ENCODE data around the gene CCDC122.

CCDC122 gene

DNA sequence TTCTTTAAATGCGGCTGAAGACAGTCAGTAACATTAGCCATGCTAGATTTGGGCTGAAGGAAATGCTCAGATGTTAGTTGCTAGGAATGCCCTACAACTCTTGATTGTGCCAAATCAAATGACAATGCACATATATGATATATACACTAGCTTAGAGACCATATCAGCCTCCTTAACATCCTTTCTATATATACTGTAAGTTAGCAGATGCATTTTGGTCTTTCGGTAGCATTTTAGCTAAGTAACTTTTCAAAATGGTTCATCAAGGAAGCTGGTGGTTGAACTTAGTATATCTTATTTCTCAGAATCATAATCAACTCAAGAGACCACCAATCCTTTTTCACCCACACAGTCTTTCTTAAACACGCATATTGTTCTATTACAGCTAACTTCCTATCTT is 78.7 kb downstream of the CCDC122 start:
- no peak for DNase-seq (ENCODE audit: low read depth)
- H3K4me1 ChIP-seq (ENCODE audit: control insufficient read depth, insufficient read depth, low read length), result peaks cover 9% of the 10 kb centered on the region

DNA sequence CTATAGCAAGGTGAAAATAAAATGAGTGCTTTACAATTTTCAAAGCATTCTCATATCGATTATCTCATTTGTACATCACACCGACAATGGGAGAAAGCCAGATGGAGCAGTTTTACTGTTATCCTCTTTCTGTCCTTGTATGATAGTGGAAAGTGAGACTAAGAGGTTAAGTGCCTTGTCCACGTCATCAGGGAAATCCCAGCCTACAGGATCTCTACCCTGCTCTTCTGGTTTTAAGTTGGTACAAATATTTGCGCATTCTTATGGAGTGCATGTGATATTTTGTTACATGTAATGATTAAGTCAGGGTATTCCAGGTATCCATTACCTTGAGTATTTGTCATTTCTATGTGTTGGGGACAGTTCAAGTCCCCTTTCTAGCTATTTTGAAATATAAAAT is 80.3 kb downstream of the CCDC122 start:
- no peak for DNase-seq (ENCODE audit: low read depth)
- Histone ChIP-seq H3K4me1 (ENCODE audit: control insufficient read depth, insufficient read depth, low read length) (peaks cover 2% of the 10 kb centered on the region), H3K9ac (ENCODE audit: low read length) (no peak overlapping the region), H3K9me3 (ENCODE audit: control insufficient read depth, low read length) (no peaks in the 10 kb centered on the region), H3K4me3 (ENCODE audit: low read length) (no peak overlapping the region), H3K36me3 (ENCODE audit: control insufficient read depth, insufficient read depth, low read length, severe bottlenecking) (no peaks in the 10 kb centered on the region), H3K27me3 (replicated peaks; ENCODE audit: control insufficient read depth, insufficient read depth, low read length) (no peaks in the 10 kb centered on the region)

More for the DNA sequence above, 78.7 kb downstream of the CCDC122 start:
- no peaks in the 10 kb centered on the region for H3K9me3 ChIP-seq (ENCODE audit: control insufficient read depth, low read length)
- H3K27me3 ChIP-seq (replicated peaks; ENCODE audit: control insufficient read depth, insufficient read depth, low read length), result no peaks in the 10 kb centered on the region
- no peak overlapping the region for H3K9ac ChIP-seq (ENCODE audit: low read length)
- H3K4me3 ChIP-seq (ENCODE audit: low read length), result no peak overlapping the region
- no peaks in the 10 kb centered on the region for H3K36me3 ChIP-seq (ENCODE audit: control insufficient read depth, insufficient read depth, low read length, severe bottlenecking)

DNA sequence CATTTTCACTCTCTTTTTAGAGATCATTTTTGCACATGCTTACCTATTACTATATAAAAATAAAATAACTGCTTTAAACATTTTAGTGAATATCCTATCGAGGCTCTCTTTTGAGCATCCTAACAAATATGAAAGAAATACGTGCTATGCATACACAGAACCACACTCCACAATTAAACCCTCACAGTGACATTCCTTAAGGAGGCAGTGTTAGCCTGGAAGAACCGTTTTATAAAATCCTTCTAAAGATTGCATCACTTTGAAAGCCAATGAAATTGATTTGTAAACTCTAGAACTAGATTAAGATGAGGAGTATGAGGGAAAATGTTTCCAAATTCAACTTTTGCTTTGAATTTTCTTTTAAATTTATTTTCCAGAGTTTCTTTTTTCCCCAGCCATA is 81.7 kb downstream of the CCDC122 start:
- DNase-seq (ENCODE audit: low read depth), result peak; percentile 43
- H3K9me3 ChIP-seq (ENCODE audit: control insufficient read depth, low read length), result no peaks in the 10 kb centered on the region

DNA sequence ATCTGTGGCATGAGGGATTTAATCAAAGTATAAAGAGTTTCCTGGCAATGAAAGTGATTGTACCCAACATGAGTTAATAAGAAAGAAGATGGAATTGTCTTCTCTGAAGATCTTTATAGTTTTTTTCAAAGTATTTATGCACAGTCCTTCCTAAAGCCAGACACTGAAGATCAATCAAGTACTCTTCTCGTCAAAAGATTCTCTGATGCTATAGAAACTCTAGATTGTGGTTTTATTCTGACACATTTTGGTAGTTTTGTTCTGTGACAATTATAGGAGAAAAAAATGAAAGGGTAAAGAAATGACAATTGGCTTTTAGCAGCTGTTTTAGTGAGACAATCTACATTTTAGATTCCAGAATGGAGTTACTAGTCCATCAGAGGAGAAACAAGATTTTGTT is 82.4 kb downstream of the CCDC122 start:
- H3K9me3 ChIP-seq (ENCODE audit: control insufficient read depth, low read length), result no peaks in the 10 kb centered on the region
- no peak overlapping the region for H3K9ac ChIP-seq (ENCODE audit: low read length)
- no peak for DNase-seq (ENCODE audit: low read depth)
- no peaks in the 10 kb centered on the region for H3K27me3 ChIP-seq (replicated peaks; ENCODE audit: control insufficient read depth, insufficient read depth, low read length)
- H3K36me3 ChIP-seq (ENCODE audit: control insufficient read depth, insufficient read depth, low read length, severe bottlenecking), result no peaks in the 10 kb centered on the region
- no peak overlapping the region for H3K4me3 ChIP-seq (ENCODE audit: low read length)
- H3K4me1 ChIP-seq (ENCODE audit: control insufficient read depth, insufficient read depth, low read length), result peaks cover 5% of the 10 kb centered on the region

More for the DNA sequence above, 81.7 kb downstream of the CCDC122 start:
- Histone ChIP-seq H3K4me3 (ENCODE audit: low read length) (no peak overlapping the region), H3K27me3 (replicated peaks; ENCODE audit: control insufficient read depth, insufficient read depth, low read length) (no peaks in the 10 kb centered on the region), H3K9ac (ENCODE audit: low read length) (no peak overlapping the region), H3K36me3 (ENCODE audit: control insufficient read depth, insufficient read depth, low read length, severe bottlenecking) (no peaks in the 10 kb centered on the region), H3K4me1 (ENCODE audit: control insufficient read depth, insufficient read depth, low read length) (peaks cover 3% of the 10 kb centered on the region)

DNA sequence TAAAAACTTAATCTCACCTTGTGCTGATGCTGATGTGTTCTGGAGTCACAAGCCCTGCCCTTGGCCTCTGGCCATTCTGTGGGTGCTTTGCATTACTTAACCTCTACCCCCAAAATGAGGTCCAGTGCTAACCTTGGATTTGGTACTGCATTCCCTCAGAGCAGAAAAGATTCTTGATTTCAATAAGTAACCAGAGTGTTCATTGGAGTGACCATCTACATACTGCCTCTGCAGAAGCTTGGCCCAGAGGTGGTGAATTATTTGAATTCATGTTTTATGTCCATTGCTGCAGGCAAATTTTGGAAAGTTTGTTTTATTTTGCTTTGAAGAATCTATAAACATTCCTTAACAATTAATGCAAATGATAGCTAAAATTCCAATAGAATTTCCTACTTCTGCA is 85.1 kb downstream of the CCDC122 start:
- Histone ChIP-seq H3K4me1 (ENCODE audit: control insufficient read depth, insufficient read depth, low read length) (peaks cover 5% of the 10 kb centered on the region), H3K9ac (ENCODE audit: low read length) (no peak overlapping the region), H3K4me3 (ENCODE audit: low read length) (no peak overlapping the region), H3K36me3 (ENCODE audit: control insufficient read depth, insufficient read depth, low read length, severe bottlenecking) (no peaks in the 10 kb centered on the region), H3K27me3 (replicated peaks; ENCODE audit: control insufficient read depth, insufficient read depth, low read length) (no peaks in the 10 kb centered on the region), H3K9me3 (ENCODE audit: control insufficient read depth, low read length) (no peaks in the 10 kb centered on the region)
- DNase-seq (ENCODE audit: low read depth), result no peak

DNA sequence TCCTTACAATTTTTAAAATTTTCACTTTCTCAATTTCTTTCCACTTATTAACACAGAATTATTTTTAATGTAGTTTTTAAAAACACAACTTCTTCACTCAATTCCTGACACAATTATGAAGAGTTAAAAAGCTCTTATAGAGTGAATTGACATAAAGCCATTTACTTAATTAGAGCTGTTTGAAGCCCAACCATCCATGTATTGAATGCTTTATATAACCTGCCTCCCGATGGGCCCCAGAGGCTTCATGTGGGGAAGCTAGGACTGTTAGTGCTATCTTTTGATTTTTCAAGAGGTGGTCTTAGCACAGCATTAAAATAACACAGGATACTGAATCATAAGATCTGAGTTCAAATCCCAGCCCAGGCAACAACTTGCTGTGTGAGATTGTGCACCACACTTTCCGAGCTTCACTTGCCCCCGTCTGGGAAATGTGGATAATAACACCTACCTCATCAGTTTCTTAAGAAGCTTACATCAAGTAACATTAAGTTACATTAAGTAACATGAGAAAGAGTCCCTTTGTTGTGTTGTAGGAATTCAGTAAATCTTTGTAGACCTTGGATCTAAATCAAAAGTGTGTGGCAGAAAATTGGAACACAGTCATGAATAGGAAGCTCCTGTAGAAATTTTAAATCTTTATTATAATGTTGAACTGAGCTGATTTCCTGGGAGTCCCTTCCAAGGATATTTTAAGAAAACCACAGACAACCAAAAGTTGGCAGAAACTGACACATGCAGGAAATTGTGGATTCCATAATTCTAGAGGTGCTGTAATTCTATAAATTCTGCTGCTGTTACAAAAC is 87.3 kb downstream of the CCDC122 start:
- Histone ChIP-seq H3K9me3 (ENCODE audit: control insufficient read depth, low read length) (no peaks in the 10 kb centered on the region), H3K27me3 (replicated peaks; ENCODE audit: control insufficient read depth, insufficient read depth, low read length) (no peaks in the 10 kb centered on the region), H3K9ac (ENCODE audit: low read length) (no peak overlapping the region), H3K36me3 (ENCODE audit: control insufficient read depth, insufficient read depth, low read length, severe bottlenecking) (no peaks in the 10 kb centered on the region), H3K4me3 (ENCODE audit: low read length) (no peak overlapping the region), H3K4me1 (ENCODE audit: control insufficient read depth, insufficient read depth, low read length) (peaks cover 10% of the 10 kb centered on the region)
- peak; percentile 24 for DNase-seq (ENCODE audit: low read depth)

DNA sequence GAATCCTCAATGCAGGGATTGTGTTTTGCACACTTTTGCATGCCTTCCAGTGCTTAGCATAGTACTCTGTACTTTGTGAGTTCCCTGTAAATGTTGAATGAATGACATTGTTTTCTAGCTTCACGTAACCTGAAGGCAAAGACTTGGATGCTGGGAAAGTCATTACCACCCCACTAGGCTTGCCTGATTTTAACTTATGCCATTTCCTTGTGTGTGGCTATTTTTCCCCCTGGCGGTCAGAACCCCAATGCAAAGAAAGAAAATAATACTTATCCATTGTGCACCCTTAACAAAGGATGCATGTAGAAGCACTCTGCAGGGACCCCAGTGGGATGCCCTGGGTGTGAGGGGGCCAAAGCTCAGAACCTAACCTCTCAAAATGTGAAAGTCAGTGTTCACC is 91.5 kb downstream of the CCDC122 start:
- H3K9ac ChIP-seq (ENCODE audit: low read length), result no peak overlapping the region
- no peak for DNase-seq (ENCODE audit: low read depth)
- H3K9me3 ChIP-seq (ENCODE audit: control insufficient read depth, low read length), result no peaks in the 10 kb centered on the region
- peaks cover 25% of the 10 kb centered on the region for H3K4me1 ChIP-seq (ENCODE audit: control insufficient read depth, insufficient read depth, low read length)
- H3K27me3 ChIP-seq (replicated peaks; ENCODE audit: control insufficient read depth, insufficient read depth, low read length), result no peaks in the 10 kb centered on the region
- no peaks in the 10 kb centered on the region for H3K36me3 ChIP-seq (ENCODE audit: control insufficient read depth, insufficient read depth, low read length, severe bottlenecking)
- H3K4me3 ChIP-seq (ENCODE audit: low read length), result peak overlapping the region; percentile 84

DNA sequence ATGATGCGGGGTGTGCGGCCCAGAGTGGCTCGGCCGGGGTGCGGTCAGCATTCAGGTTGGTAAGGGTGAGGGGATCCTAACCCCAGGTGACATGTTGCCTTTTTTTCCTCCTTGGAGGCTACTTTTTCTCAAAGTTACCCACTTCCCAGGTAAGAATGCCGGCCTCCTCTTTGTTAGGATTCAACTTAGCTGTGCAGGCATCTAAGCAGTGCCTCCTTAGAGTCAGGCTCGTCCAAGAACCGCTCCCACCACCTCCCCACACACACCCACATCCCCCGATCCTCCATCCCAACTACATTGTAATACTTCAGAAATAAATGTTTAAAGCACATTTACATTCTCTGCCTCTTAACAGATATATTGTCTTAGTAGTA is 92.0 kb downstream of the CCDC122 start:
- no peak for DNase-seq (ENCODE audit: low read depth)
- Histone ChIP-seq H3K9ac (ENCODE audit: low read length) (peak overlapping the region; percentile 86), H3K9me3 (ENCODE audit: control insufficient read depth, low read length) (no peaks in the 10 kb centered on the region), H3K27me3 (replicated peaks; ENCODE audit: control insufficient read depth, insufficient read depth, low read length) (no peaks in the 10 kb centered on the region), H3K36me3 (ENCODE audit: control insufficient read depth, insufficient read depth, low read length, severe bottlenecking) (no peaks in the 10 kb centered on the region), H3K4me3 (ENCODE audit: low read length) (peak overlapping the region; percentile 84), H3K4me1 (ENCODE audit: control insufficient read depth, insufficient read depth, low read length) (peaks cover 22% of the 10 kb centered on the region)

DNA sequence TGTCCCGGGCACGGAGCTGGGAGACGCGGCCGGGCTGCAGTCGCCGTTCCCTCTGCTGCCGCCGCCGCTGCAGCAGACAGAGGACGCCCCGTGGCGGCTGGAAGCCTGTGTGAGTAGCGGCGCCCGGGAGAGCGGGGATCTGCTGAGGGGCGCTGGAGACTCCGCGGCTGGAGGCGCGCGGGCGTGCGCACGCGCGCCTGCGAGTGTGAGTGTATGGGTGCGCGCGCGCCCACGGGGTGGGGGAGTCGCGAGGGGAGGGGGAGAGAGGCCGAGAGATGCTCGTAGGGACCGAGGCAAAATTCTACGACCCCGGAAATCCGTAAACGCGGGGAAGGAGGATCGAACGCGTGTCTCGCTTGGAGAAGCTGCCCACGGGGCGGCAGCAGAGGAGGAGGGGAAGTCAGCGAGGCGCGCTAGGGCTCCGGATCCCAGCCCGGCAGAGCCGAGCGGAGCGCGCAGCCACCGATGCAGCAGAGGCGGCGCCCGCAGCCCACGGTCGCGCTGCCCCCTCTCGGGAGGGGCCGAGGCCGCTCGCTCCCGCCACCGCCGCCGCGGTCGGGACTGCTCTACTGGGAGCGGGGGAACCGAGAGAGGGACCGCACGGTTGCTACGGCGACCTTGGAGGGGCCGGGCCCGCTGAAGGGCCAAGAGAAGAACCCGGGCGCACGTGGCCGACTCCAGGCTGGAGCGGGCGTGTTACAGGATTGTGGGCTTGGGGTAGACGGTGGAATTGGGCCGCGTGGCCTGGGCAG is 92.6 kb downstream of the CCDC122 start, which contains the start of gene ENOX1:
Gene ENOX1, minus strand, starts transcription at position 207 of the 752 bp plus-strand sequence.
- Histone ChIP-seq H3K9me3 (ENCODE audit: control insufficient read depth, low read length) (no peaks in the 10 kb centered on the region), H3K4me1 (ENCODE audit: control insufficient read depth, insufficient read depth, low read length) (peaks cover 22% of the 10 kb centered on the region), H3K27me3 (replicated peaks; ENCODE audit: control insufficient read depth, insufficient read depth, low read length) (no peaks in the 10 kb centered on the region), H3K4me3 (ENCODE audit: low read length) (peak within 1 kb of the TSS; percentile 84), H3K9ac (ENCODE audit: low read length) (peak within 1 kb of the TSS; percentile 86), H3K36me3 (ENCODE audit: control insufficient read depth, insufficient read depth, low read length, severe bottlenecking) (no peaks in the 10 kb centered on the region)
- DNase-seq (ENCODE audit: low read depth), result peak; percentile 93

DNA sequence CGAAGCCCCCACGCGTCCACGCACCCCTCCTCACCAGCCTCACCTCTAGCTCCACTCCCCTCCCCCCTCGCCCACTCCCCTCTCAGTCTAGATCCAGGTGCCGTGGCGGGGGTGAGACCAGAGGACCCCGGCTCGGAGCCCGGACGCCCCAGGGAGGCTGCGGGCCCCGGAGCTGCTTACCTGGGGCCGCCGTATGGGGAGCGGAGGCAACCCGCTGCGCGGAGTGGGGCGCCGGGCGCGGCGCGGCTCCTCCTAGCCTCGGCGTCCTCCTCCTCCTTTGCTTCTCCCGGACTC is 93.1 kb downstream of the CCDC122 start:
- Histone ChIP-seq H3K9me3 (ENCODE audit: control insufficient read depth, low read length) (no peaks in the 10 kb centered on the region), H3K36me3 (ENCODE audit: control insufficient read depth, insufficient read depth, low read length, severe bottlenecking) (no peaks in the 10 kb centered on the region), H3K9ac (ENCODE audit: low read length) (peak overlapping the region; percentile 86), H3K4me1 (ENCODE audit: control insufficient read depth, insufficient read depth, low read length) (peaks cover 22% of the 10 kb centered on the region), H3K27me3 (replicated peaks; ENCODE audit: control insufficient read depth, insufficient read depth, low read length) (no peaks in the 10 kb centered on the region), H3K4me3 (ENCODE audit: low read length) (peak overlapping the region; percentile 84)
- no peak for DNase-seq (ENCODE audit: low read depth)

Measured in adipocyte (in vitro differentiated cells).